Liver (tissue), 9 donors: ENCODE measurements around the gene KDELR3. TPM values are rescaled to one million over a fixed set of nuclear protein-coding genes. Genes with fewer than 3 reads are reported as not detected.

Experiments
- DNase-seq: peaks from one replicate; pipeline ENCODE4 v3.0.0-alpha.2; 2017; ENCODE audit warnings: low spot score
- H3K27ac ChIP-seq, 2 donors: one replicate each; pipeline ENCODE4 v1.7.0; 2013; ENCODE audit warnings: inconsistent platforms in 2 of 2, low read length in 2 of 2, control low read depth in 1 of 2, low read depth in 1 of 2, mild to moderate bottlenecking in 1 of 2
- H3K27me3 ChIP-seq, 4 donors: one replicate each; pipeline versions ENCODE4 v1.6.1 to v1.7.0; 2013; ENCODE audit warnings: low read length in 3 of 4, inconsistent platforms in 1 of 4, mild to moderate bottlenecking in 1 of 4, moderate library complexity in 1 of 4; ENCODE audit not compliant: control insufficient read depth in 4 of 4, insufficient read depth in 4 of 4
- H3K36me3 ChIP-seq, 4 donors: one replicate each; pipeline versions ENCODE4 v1.6.1 to v1.7.0; 2013; ENCODE audit warnings: low read length in 3 of 4, mild to moderate bottlenecking in 3 of 4, low read depth in 1 of 4, moderate library complexity in 1 of 4; ENCODE audit not compliant: control insufficient read depth in 4 of 4, insufficient read depth in 3 of 4
- H3K4me1 ChIP-seq, 4 donors: one replicate each; pipeline versions ENCODE4 v1.6.1 to v1.7.0; 2013; ENCODE audit warnings: low read length in 3 of 4, mild to moderate bottlenecking in 3 of 4, moderate library complexity in 1 of 4; ENCODE audit not compliant: control insufficient read depth in 4 of 4, insufficient read depth in 4 of 4
- H3K4me3 ChIP-seq, 3 donors: one replicate each; pipeline versions ENCODE4 v1.6.1 to v1.7.0; 2013; ENCODE audit warnings: low read length in 3 of 3, control low read depth in 1 of 3, low read depth in 1 of 3, mild to moderate bottlenecking in 1 of 3
- H3K9ac ChIP-seq, 2 donors: one replicate each; pipeline ENCODE4 v1.7.0; 2013; ENCODE audit warnings: low read length in 2 of 2, mild to moderate bottlenecking in 2 of 2, moderate library complexity in 2 of 2, control low read depth in 1 of 2, low read depth in 1 of 2
- H3K9me3 ChIP-seq, 4 donors: one replicate each; pipeline versions ENCODE4 v1.6.1 to v1.7.0; 2013; ENCODE audit warnings: low read length in 3 of 4; ENCODE audit not compliant: control insufficient read depth in 4 of 4
- EGR1 ChIP-seq, 2 donors: IDR thresholded peaks; 2 replicates each; pipeline ENCODE4 v1.6.1; 2016 to 2018; ENCODE audit warnings: antibody characterized with exemption in 2 of 2, low read depth in 2 of 2
- FOXA1 ChIP-seq: IDR thresholded peaks from 2 replicates; pipeline ENCODE4 v1.6.1; 2016; ENCODE audit warnings: antibody characterized with exemption
- FOXA2 ChIP-seq: IDR thresholded peaks from 2 replicates; pipeline ENCODE4 v1.6.1; 2016; ENCODE audit warnings: antibody characterized with exemption
- GABPA ChIP-seq, 2 donors: IDR thresholded peaks in 1 of 2; conservative IDR thresholded peaks in 1 of 2; 2 replicates each; pipeline ENCODE4 v1.6.1; 2016; ENCODE audit warnings: antibody characterized with exemption in 2 of 2, mild to moderate bottlenecking in 1 of 2, moderate library complexity in 1 of 2
- HNF4A ChIP-seq, 2 donors: conservative IDR thresholded peaks; 2 replicates each; pipeline ENCODE4 v1.6.1; 2016; ENCODE audit warnings: antibody characterized with exemption in 2 of 2, mild to moderate bottlenecking in 2 of 2
- JUND ChIP-seq, 2 donors: IDR thresholded peaks; 2 replicates each; pipeline ENCODE4 v1.6.1; 2016; ENCODE audit warnings: antibody characterized with exemption in 2 of 2
- NR2F2 ChIP-seq: IDR thresholded peaks from 2 replicates; pipeline ENCODE4 v1.6.1; 2016; ENCODE audit warnings: antibody characterized with exemption
- RXRA ChIP-seq, 2 donors: IDR thresholded peaks; 2 replicates each; pipeline ENCODE4 v1.6.1; 2017 to 2018; ENCODE audit warnings: antibody characterized with exemption in 2 of 2, mild to moderate bottlenecking in 1 of 2
- SP1 ChIP-seq: IDR thresholded peaks from 2 replicates; pipeline ENCODE4 v1.6.1; 2018; ENCODE audit warnings: antibody characterized with exemption, mild to moderate bottlenecking
- YY1 ChIP-seq: IDR thresholded peaks from 2 replicates; pipeline ENCODE4 v1.6.1; 2016; ENCODE audit warnings: antibody characterized with exemption, mild to moderate bottlenecking
- WGBS: extraction: QIAGEN DNeasy Blood & Tissue Kit; methylation state at CpG from one replicate; pipeline ENCODE4 v1.1.7; 2013; 5-methylcytosine and 5-hydroxymethylcytosine counted together
- polyA plus RNA-seq, 2 donors: library from polyadenylated mRNA; stranded (reverse) in 1 of 2; unstranded in 1 of 2; fragments of 200-250 nt in 1 of 2; fragments of >200 nt in 1 of 2; fragmentation: Nextera tagmentation in 1 of 2; extraction: Ambion mirVana in 1 of 2; gene quantifications; one replicate each; pipeline versions ENCODE4 v1.2.1 to v1.2.3, GENCODE V29; 2013 to 2015
- total RNA-seq, 2 donors: library from RNA; depleted of rRNA; stranded (reverse); fragments of >200 nt; gene quantifications; one replicate each; pipeline ENCODE4 v1.2.3, GENCODE V29; 2014
- TF ChIP-seq, protein P1 (sequence below): fragments of 150-350 bp; IDR thresholded peaks from 2 replicates; pipeline ENCODE4 v1.5.1; 2017; ENCODE audit warnings: improper control_type of control experiment, low read depth, low read length; ENCODE audit not compliant: missing input control
- TF ChIP-seq, protein P2 (sequence below): IDR thresholded peaks from 2 replicates; pipeline ENCODE4 v1.6.1; 2016; ENCODE audit warnings: antibody characterized with exemption
- TF ChIP-seq, protein P3 (sequence below): IDR thresholded peaks from 2 replicates; pipeline ENCODE4 v1.6.1; 2016; ENCODE audit warnings: antibody characterized with exemption
- TF ChIP-seq, protein P4 (sequence below): IDR thresholded peaks from 2 replicates; pipeline ENCODE4 v1.6.1; 2016; ENCODE audit warnings: antibody characterized with exemption
- TF ChIP-seq, protein P5 (sequence below): IDR thresholded peaks from 2 replicates; pipeline ENCODE4 v1.6.1; 2016; ENCODE audit warnings: antibody characterized with exemption, mild to moderate bottlenecking
- donor health status: healthy.
- donor health status: healthy.
- donor health status: healthy.
- donor health status: healthy.
- donor health status: healthy.

KDELR3 gene
- total and polyA plus RNA-seq, 4 donors = 3.5 to 12.8 (median 9.5) TPM

DNA sequence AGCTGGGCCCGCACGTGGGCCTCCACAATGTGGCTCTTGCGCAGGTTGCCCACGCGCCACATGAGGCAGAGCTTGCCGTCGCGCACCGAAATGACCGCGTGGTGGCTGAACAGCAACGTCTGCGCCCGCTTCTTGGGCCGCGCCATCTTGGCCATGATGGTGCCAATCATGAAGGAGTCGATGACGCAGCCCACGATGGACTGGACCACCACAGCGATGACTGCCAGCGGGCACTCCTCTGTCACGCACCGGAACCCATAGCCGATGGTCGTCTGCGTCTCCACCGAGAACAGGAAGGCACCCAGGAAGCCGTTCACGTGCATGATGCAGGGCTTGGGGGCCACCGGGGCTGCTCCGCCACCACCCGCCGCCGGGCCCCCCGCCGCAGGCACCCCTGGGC is 40.4 kb upstream of the KDELR3 start:
- no peak overlapping the region for H3K9ac ChIP-seq
- H3K9me3 ChIP-seq = no peaks in the 10 kb centered on the region
- TF ChIP-seq JUND (IDR thresholded peaks at IDR 0.05) = no peak
- TF ChIP-seq, protein P1, sequence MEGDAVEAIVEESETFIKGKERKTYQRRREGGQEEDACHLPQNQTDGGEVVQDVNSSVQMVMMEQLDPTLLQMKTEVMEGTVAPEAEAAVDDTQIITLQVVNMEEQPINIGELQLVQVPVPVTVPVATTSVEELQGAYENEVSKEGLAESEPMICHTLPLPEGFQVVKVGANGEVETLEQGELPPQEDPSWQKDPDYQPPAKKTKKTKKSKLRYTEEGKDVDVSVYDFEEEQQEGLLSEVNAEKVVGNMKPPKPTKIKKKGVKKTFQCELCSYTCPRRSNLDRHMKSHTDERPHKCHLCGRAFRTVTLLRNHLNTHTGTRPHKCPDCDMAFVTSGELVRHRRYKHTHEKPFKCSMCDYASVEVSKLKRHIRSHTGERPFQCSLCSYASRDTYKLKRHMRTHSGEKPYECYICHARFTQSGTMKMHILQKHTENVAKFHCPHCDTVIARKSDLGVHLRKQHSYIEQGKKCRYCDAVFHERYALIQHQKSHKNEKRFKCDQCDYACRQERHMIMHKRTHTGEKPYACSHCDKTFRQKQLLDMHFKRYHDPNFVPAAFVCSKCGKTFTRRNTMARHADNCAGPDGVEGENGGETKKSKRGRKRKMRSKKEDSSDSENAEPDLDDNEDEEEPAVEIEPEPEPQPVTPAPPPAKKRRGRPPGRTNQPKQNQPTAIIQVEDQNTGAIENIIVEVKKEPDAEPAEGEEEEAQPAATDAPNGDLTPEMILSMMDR = no peak
- TF ChIP-seq HNF4A (conservative IDR thresholded peaks at IDR 0.05) = no peak
- H3K4me1 ChIP-seq = peaks cover 12 to 25% (median 18%) of the 10 kb centered on the region in 4 donors
- no peak overlapping the region for H3K27ac ChIP-seq
- 97% methylated on average over 36 of the region's 36 CpGs for WGBS
- no peaks in the 10 kb centered on the region for H3K27me3 ChIP-seq
- DNase-seq = no peak
- H3K4me3 ChIP-seq = no peak overlapping the region
- H3K36me3 ChIP-seq = no peaks in the 10 kb centered on the region

DNA sequence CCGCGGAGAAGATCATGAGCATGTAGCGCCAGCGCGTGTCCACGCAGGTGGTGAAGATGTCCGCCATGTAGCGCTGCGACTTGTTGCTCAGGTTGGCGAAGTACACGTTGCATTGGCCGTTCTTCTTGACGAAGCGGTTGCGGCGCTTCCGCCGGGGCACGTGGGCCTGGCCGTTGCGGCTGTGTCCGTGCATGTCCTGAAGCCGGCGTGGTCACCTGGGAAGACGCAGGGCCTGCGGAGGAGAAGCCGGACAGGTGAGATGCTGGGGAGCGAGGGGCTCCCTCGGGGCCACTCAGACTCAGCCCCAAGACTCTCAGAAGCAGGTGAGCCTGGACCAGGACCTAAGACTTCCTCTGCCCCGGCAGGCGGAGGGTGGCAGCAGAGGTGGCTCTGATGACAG is 40.0 kb upstream of the KDELR3 start:
- H3K27ac ChIP-seq = no peak overlapping the region
- no peak overlapping the region for H3K4me3 ChIP-seq
- H3K27me3 ChIP-seq = no peaks in the 10 kb centered on the region
- H3K9ac ChIP-seq = no peak overlapping the region
- DNase-seq = no peak
- peaks cover 9 to 20% (median 15%) of the 10 kb centered on the region in 4 donors for H3K4me1 ChIP-seq
- no peaks in the 10 kb centered on the region for H3K9me3 ChIP-seq
- WGBS = 97% methylated on average over 31 of the region's 31 CpGs
- H3K36me3 ChIP-seq = no peaks in the 10 kb centered on the region
- TF ChIP-seq, protein P2, sequence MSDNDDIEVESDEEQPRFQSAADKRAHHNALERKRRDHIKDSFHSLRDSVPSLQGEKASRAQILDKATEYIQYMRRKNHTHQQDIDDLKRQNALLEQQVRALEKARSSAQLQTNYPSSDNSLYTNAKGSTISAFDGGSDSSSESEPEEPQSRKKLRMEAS = no peak
- TF ChIP-seq GABPA (IDR thresholded peaks at IDR 0.05 in 1 of 2, conservative IDR thresholded peaks at IDR 0.05 in 1 of 2) (no peak), JUND (IDR thresholded peaks at IDR 0.05) (no peak), NR2F2 (no peak), FOXA1 (no peak), YY1 (no peak), FOXA2 (no peak), RXRA (IDR thresholded peaks at IDR 0.05) (no peak), SP1 (no peak)
- TF ChIP-seq, protein P1 = no peak

DNA sequence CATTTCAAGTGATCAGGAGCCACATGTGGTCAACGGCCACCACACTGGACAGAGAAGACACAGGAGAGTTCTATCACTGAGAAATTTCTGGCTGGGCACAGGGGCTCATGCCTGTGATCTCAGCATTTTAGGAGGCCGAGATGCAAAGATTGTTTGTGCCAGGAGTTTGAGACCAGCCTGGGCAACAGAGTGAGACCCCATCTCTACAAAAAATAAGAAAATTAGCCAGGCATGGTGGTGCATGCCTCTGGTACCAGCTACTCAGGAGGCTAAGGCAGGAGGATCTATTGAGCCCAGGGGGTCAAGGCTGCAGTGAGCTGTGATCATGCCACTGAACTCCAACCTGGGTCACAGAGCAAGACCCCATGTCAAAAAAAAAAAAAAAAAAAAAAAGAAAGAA is 39.2 kb upstream of the KDELR3 start:
- H3K36me3 ChIP-seq = no peaks in the 10 kb centered on the region
- no peak overlapping the region for H3K9ac ChIP-seq
- no peak overlapping the region for H3K27ac ChIP-seq
- H3K4me3 ChIP-seq = no peak overlapping the region
- WGBS = 89% methylated on average over 2 of the region's 2 CpGs
- H3K9me3 ChIP-seq = no peaks in the 10 kb centered on the region
- H3K27me3 ChIP-seq = no peaks in the 10 kb centered on the region
- no peak for DNase-seq
- peaks cover 1 to 13% (median 7%) of the 10 kb centered on the region in 4 donors for H3K4me1 ChIP-seq
- TF ChIP-seq EGR1 (IDR thresholded peaks at IDR 0.05; ENCODE audit: low read depth in 2 of 2) (no peak), FOXA2 (no peak), RXRA (IDR thresholded peaks at IDR 0.05) (no peak), JUND (IDR thresholded peaks at IDR 0.05) (no peak), HNF4A (conservative IDR thresholded peaks at IDR 0.05) (no peak), NR2F2 (no peak), SP1 (no peak), YY1 (no peak), GABPA (IDR thresholded peaks at IDR 0.05 in 1 of 2, conservative IDR thresholded peaks at IDR 0.05 in 1 of 2) (no peak)
- TF ChIP-seq, protein P3, sequence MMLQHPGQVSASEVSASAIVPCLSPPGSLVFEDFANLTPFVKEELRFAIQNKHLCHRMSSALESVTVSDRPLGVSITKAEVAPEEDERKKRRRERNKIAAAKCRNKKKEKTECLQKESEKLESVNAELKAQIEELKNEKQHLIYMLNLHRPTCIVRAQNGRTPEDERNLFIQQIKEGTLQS = no peak
- TF ChIP-seq, protein P2 = no peak
- TF ChIP-seq, protein P4, sequence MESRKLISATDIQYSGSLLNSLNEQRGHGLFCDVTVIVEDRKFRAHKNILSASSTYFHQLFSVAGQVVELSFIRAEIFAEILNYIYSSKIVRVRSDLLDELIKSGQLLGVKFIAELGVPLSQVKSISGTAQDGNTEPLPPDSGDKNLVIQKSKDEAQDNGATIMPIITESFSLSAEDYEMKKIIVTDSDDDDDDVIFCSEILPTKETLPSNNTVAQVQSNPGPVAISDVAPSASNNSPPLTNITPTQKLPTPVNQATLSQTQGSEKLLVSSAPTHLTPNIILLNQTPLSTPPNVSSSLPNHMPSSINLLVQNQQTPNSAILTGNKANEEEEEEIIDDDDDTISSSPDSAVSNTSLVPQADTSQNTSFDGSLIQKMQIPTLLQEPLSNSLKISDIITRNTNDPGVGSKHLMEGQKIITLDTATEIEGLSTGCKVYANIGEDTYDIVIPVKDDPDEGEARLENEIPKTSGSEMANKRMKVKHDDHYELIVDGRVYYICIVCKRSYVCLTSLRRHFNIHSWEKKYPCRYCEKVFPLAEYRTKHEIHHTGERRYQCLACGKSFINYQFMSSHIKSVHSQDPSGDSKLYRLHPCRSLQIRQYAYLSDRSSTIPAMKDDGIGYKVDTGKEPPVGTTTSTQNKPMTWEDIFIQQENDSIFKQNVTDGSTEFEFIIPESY = no peak
- TF ChIP-seq, protein P5, sequence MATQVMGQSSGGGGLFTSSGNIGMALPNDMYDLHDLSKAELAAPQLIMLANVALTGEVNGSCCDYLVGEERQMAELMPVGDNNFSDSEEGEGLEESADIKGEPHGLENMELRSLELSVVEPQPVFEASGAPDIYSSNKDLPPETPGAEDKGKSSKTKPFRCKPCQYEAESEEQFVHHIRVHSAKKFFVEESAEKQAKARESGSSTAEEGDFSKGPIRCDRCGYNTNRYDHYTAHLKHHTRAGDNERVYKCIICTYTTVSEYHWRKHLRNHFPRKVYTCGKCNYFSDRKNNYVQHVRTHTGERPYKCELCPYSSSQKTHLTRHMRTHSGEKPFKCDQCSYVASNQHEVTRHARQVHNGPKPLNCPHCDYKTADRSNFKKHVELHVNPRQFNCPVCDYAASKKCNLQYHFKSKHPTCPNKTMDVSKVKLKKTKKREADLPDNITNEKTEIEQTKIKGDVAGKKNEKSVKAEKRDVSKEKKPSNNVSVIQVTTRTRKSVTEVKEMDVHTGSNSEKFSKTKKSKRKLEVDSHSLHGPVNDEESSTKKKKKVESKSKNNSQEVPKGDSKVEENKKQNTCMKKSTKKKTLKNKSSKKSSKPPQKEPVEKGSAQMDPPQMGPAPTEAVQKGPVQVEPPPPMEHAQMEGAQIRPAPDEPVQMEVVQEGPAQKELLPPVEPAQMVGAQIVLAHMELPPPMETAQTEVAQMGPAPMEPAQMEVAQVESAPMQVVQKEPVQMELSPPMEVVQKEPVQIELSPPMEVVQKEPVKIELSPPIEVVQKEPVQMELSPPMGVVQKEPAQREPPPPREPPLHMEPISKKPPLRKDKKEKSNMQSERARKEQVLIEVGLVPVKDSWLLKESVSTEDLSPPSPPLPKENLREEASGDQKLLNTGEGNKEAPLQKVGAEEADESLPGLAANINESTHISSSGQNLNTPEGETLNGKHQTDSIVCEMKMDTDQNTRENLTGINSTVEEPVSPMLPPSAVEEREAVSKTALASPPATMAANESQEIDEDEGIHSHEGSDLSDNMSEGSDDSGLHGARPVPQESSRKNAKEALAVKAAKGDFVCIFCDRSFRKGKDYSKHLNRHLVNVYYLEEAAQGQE = no peak
